B cell (primary cell): ENCODE measurements around the gene CRELD2. TPM values are rescaled to one million over a fixed set of nuclear protein-coding genes. Genes with fewer than 3 reads are reported as not detected.
A peak's percentile ranks its signal among the peaks of the same experiment; 100 is the strongest.

ENCODE experiments used
- ATAC-seq: fragments of 200-7000 bp; cut with Tn5 transposase; one replicate; pipeline ENCODE4 v1.10.0; 2021; ENCODE audit warnings: low read depth, mild to moderate bottlenecking, moderate number of reproducible peaks, moderate library complexity
- CTCF ChIA-PET: fragments of 350-600 bp; sonication (Branson Sonifier 250); formaldehyde crosslinking; loops from one replicate; lab custom pipeline; 2021; ENCODE audit warnings: antibody characterized with exemption, inconsistent platforms; lab: Charles Lee
- POLR2A ChIA-PET: fragments of 350-600 bp; sonication (Branson Sonifier 250); formaldehyde crosslinking; loops from one replicate; lab custom pipeline; 2021; ENCODE audit warnings: antibody characterized with exemption; lab: Charles Lee
- DNase-seq: peaks from one replicate; pipeline ENCODE4 v3.0.0; 2013
- H2AFZ ChIP-seq: 2 replicates; pipeline ENCODE4 v1.6.1; 2012; ENCODE audit warnings: mild to moderate bottlenecking, low read depth, low read length; ENCODE audit not compliant: insufficient read depth, poor library complexity, severe bottlenecking
- H3K27ac ChIP-seq, 2 donors: 1 replicate in 1 of 2; 2 replicates in 1 of 2; pipeline ENCODE4 v1.5.1; 2012 to 2013; ENCODE audit warnings: low read length in 2 of 2, mild to moderate bottlenecking in 2 of 2, moderate library complexity in 1 of 2
- H3K27me3 ChIP-seq, 4 experiments: fragments of 200-600 bp in 1 of 4; sonication (generic) in 1 of 4; replicated peaks in 1 of 4; 1 replicate in 2 of 4; 2 replicates in 2 of 4; pipeline versions ENCODE4 v1.6.1 to v1.7.0; 2013 to 2016; ENCODE audit warnings: low read length in 3 of 4, mild to moderate bottlenecking in 2 of 4, mixed read lengths in 1 of 4, moderate library complexity in 1 of 4; ENCODE audit not compliant: insufficient read depth in 4 of 4, control insufficient read depth in 3 of 4; ENCODE audit errors: control extremely low read depth in 1 of 4
- H3K36me3 ChIP-seq, 2 experiments: replicated peaks in 1 of 2; 1 replicate in 1 of 2; 2 replicates in 1 of 2; pipeline versions ENCODE4 v1.6.1 to v1.7.1; 2013; ENCODE audit warnings: low read length in 1 of 2; ENCODE audit not compliant: insufficient read depth in 2 of 2, control insufficient read depth in 1 of 2; ENCODE audit errors: control extremely low read depth in 1 of 2, extremely low read depth in 1 of 2
- H3K4me1 ChIP-seq, 2 donors: fragments of 200-600 bp in 1 of 2; sonication (generic) in 1 of 2; 1 replicate in 1 of 2; 2 replicates in 1 of 2; pipeline versions ENCODE4 v1.5.1 to v1.6.1; 2013 to 2017; ENCODE audit warnings: low read length in 2 of 2; ENCODE audit not compliant: control insufficient read depth in 2 of 2, insufficient read depth in 2 of 2
- H3K4me2 ChIP-seq: replicated peaks from 2 replicates; pipeline ENCODE3; 2012; ENCODE audit warnings: mild to moderate bottlenecking, low read depth, low read length; ENCODE audit not compliant: poor library complexity, severe bottlenecking
- H3K4me3 ChIP-seq, 5 experiments: fragments of 200-600 bp in 1 of 5; sonication (generic) in 1 of 5; 1 replicate in 3 of 5; 2 replicates in 2 of 5; pipeline versions ENCODE4 v1.5.1 to v1.7.0; 2011 to 2016; ENCODE audit warnings: low read length in 4 of 5, mild to moderate bottlenecking in 4 of 5, low read depth in 2 of 5, control low read depth in 1 of 5, moderate library complexity in 1 of 5; ENCODE audit not compliant: insufficient read depth in 1 of 5; ENCODE audit errors: control extremely low read depth in 1 of 5, extremely low read depth in 1 of 5
- H3K79me2 ChIP-seq: fragments of 200-600 bp; sonication (generic); one replicate; pipeline ENCODE4 v1.6.0; 2016; ENCODE audit warnings: low read length; ENCODE audit not compliant: control insufficient read depth, insufficient read depth
- H3K9ac ChIP-seq: fragments of 200-600 bp; sonication (generic); 2 replicates; pipeline ENCODE4 v1.6.1; 2017; ENCODE audit warnings: mild to moderate bottlenecking, low read length, moderate library complexity
- H3K9me3 ChIP-seq, 3 donors: one replicate each; pipeline versions ENCODE4 v1.6.1 to v1.7.1; 2013; ENCODE audit warnings: low read length in 2 of 3; ENCODE audit not compliant: control insufficient read depth in 2 of 3, insufficient read depth in 1 of 3; ENCODE audit errors: control extremely low read depth in 1 of 3
- H4K20me1 ChIP-seq: 2 replicates; pipeline ENCODE4 v1.6.0; 2012; ENCODE audit warnings: mild to moderate bottlenecking, low read length; ENCODE audit not compliant: insufficient read depth, control insufficient read depth, poor library complexity, severe bottlenecking
- H3K27ac Mint-ChIP-seq: one replicate; pipeline ENCODE4 v1.8.0; 2021; ENCODE audit warnings: mixed read lengths
- H3K27me3 Mint-ChIP-seq: one replicate; pipeline ENCODE4 v1.8.0; 2021; ENCODE audit warnings: mixed read lengths
- H3K4me1 Mint-ChIP-seq: one replicate; pipeline ENCODE4 v1.8.0; 2021; ENCODE audit warnings: mixed read lengths
- H3K4me3 Mint-ChIP-seq: one replicate; pipeline ENCODE4 v1.8.0; 2021; ENCODE audit warnings: mixed read lengths
- H3K9me3 Mint-ChIP-seq: one replicate; pipeline ENCODE4 v1.8.0; 2022; ENCODE audit warnings: mixed read lengths; ENCODE audit not compliant: insufficient read depth
- CTCF ChIP-seq: fragments of 200-600 bp; IDR thresholded peaks from one replicate; pipeline ENCODE4 v1.8.0; 2022; ENCODE audit warnings: antibody characterized with exemption, mild to moderate bottlenecking
- EZH2 ChIP-seq: IDR thresholded peaks from 2 replicates; pipeline ENCODE4 v1.6.1; 2012; ENCODE audit warnings: borderline replicate concordance, low read depth, mild to moderate bottlenecking, moderate library complexity, low read length; ENCODE audit not compliant: insufficient read depth, poor library complexity, severe bottlenecking
- WGBS: methylation state at CpG from one replicate; pipeline ENCODE4 v1.1.5; 2013; ENCODE audit warnings: missing lambda C conversion rate; ENCODE audit not compliant: insufficient coverage; 5-methylcytosine and 5-hydroxymethylcytosine counted together
- intact Hi-C: fragments of 100-400 bp; cut with micrococcal nuclease; formaldehyde crosslinking; loops from one replicate; pipeline ENCODE4 v1.10.0; 2022
- polyA plus RNA-seq: library from polyadenylated mRNA; depleted of rRNA; stranded (reverse); fragments of >200 nt; gene quantifications from 2 replicates; pipeline ENCODE4 v1.2.3, GENCODE V29; 2012
- total RNA-seq, 2 donors: library from RNA; stranded (reverse); fragments of 120-200 nt in 1 of 2; gene quantifications; 1 replicate in 1 of 2; 2 replicates in 1 of 2; pipeline versions ENCODE4 v1.2.3 to v1.2.4, GENCODE V29; 2013 to 2022

Gene CRELD2
- total and polyA plus RNA-seq, 2 donors (not counting 1 experiment from before 2014, with no cell fraction given) = 35.9 to 41.9 TPM

GRCh38 chr22:49925525-49926128 lies 7.2 kb downstream of the CRELD2 start:
- no peaks in the 10 kb centered on the region for H3K27me3 Mint-ChIP-seq
- H3K36me3 ChIP-seq = peaks cover 0 to 7% of the 10 kb centered on the region in 2 experiments
- peak overlapping the region in 4 of 5 experiments; percentile 37 to 53 (median 44) for H3K4me3 ChIP-seq
- ATAC-seq (peak; percentile 74), DNase-seq (peak; percentile 96)
- peak overlapping the region; percentile 87 for H3K4me3 Mint-ChIP-seq
- no peaks in the 10 kb centered on the region for H4K20me1 ChIP-seq
- H3K27ac ChIP-seq = peak overlapping the region; percentile 95 to 98
- no peaks in the 10 kb centered on the region for H3K79me2 ChIP-seq
- H2AFZ ChIP-seq = peak overlapping the region; percentile 55
- intact Hi-C loops = loop anchor here (1.0 to 5.0 kb wide), 3 partner anchors 98 to 282 kb away; partner anchors contain the start of gene BRD1
- peak overlapping the region; percentile 98 for H3K27ac Mint-ChIP-seq
- no peaks in the 10 kb centered on the region for H3K9me3 Mint-ChIP-seq
- ChIA-PET POLR2A (interaction anchor here (0.9 to 2.4 kb wide), 4 partner anchors 10 to 265 kb away, joined by 4 to 28 read pairs (median 11); no protein-coding TSS in a partner anchor), CTCF (interaction anchor here (0.8 to 1.5 kb wide), 10 partner anchors 9 to 326 kb away, joined by 3 to 19 read pairs (median 4); partner anchors contain the start of gene HDAC10)
- peak overlapping the region; percentile 80 for H3K4me2 ChIP-seq
- H3K4me1 ChIP-seq = peaks cover 48 to 57% of the 10 kb centered on the region in 2 donors
- TF ChIP-seq EZH2 = no peak
- no peak for TF ChIP-seq CTCF
- under 1% methylated on average over 24 of the region's 24 CpGs for WGBS
- no peaks in the 10 kb centered on the region for H3K27me3 ChIP-seq
- H3K9me3 ChIP-seq = peaks cover 0 to 12% (median 0%) of the 10 kb centered on the region in 3 donors
- H3K4me1 Mint-ChIP-seq = peaks cover 55% of the 10 kb centered on the region
- peak overlapping the region; percentile 50 for H3K9ac ChIP-seq

DNA sequence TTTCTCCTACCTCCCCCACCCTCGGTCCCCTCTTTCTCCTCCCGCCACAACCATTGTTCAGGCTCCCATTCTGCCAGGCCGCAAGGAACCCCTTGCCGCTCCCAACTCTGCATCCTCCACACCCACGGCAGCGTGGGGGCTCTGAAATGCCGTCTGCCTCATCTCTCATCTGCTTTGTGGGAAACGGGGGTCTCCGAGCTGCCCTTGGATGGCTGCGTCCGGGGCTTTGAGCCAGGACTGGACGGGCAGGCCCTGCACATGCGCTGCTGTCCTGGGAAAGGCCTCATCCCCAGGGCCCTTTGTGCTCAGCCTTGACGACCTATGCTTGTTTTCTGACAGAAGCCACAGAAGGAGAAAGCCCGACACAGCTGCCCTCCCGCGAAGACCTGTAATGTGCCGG lies 8.5 kb downstream of the CRELD2 start:
- peak; percentile 32 for DNase-seq
- Histone ChIP-seq H3K27me3 (no peaks in the 10 kb centered on the region), H3K4me2 (no peak overlapping the region), H3K36me3 (peaks cover 0 to 3% of the 10 kb centered on the region in 2 experiments), H3K79me2 (no peaks in the 10 kb centered on the region), H4K20me1 (no peaks in the 10 kb centered on the region), H3K9me3 (peaks cover 0 to 17% (median 0%) of the 10 kb centered on the region in 3 donors), H3K9ac (no peak overlapping the region), H3K4me1 (peaks cover 60 to 69% of the 10 kb centered on the region in 2 donors), H2AFZ (no peak overlapping the region), H3K27ac (no peak overlapping the region), H3K4me3 (no peak overlapping the region)
- ChIA-PET CTCF (interaction anchor here (0.7 to 2.9 kb wide), 3 partner anchors 66 to 159 kb away, joined by 3 to 31 read pairs (median 3); no protein-coding TSS in a partner anchor), POLR2A (interaction anchor here (2.4 kb wide), 1 partner anchor 9 kb away, joined by 28 read pairs; no protein-coding TSS in a partner anchor)
- WGBS = 91% methylated on average over 18 of the region's 18 CpGs
- Mint-ChIP-seq H3K4me1 (peaks cover 66% of the 10 kb centered on the region), H3K27me3 (no peaks in the 10 kb centered on the region), H3K4me3 (peak overlapping the region; percentile 61), H3K9me3 (no peaks in the 10 kb centered on the region), H3K27ac (peak overlapping the region; percentile 81)
- ATAC-seq = no peak
- TF ChIP-seq CTCF (no peak), EZH2 (no peak)
- intact Hi-C loops = loop anchor here (5.0 kb wide), 2 partner anchors 100 to 280 kb away; partner anchors contain the start of gene BRD1
